Posterior cingulate gyrus (tissue), 11 donors: Measurements from ENCODE around the gene NOL4L.
A peak's percentile ranks its signal among the peaks of the same experiment; 100 is the strongest.

ENCODE experiments used
- DNase-seq, 10 donors: peaks; one replicate each; pipeline versions ENCODE4 v3.0.0 to v3.0.0-alpha.2; 2020 to 2021; ENCODE audit warnings: mixed read lengths in 3 of 10
- intact Hi-C: fragments of 100-400 bp; cut with DNase I; formaldehyde crosslinking; loops from one replicate; pipeline ENCODE4 v1.15.1; 2023

The NOL4L gene

GRCh38 chr20:32564921-32565734 lies 20.0 kb downstream of the NOL4L start:
- peak in 4 of 10 donors; percentile 40 to 74 (median 58) for DNase-seq
- intact Hi-C loops, result no loop called here

GRCh38 chr20:32564440-32564839 lies 20.7 kb downstream of the NOL4L start:
- no peak for DNase-seq
- intact Hi-C loops, result no loop called here

GRCh38 chr20:32563311-32564272 lies 21.5 kb downstream of the NOL4L start:
- intact Hi-C loops, result no loop called here
- peak in 2 of 10 donors; percentile 35 to 83 for DNase-seq

DNA sequence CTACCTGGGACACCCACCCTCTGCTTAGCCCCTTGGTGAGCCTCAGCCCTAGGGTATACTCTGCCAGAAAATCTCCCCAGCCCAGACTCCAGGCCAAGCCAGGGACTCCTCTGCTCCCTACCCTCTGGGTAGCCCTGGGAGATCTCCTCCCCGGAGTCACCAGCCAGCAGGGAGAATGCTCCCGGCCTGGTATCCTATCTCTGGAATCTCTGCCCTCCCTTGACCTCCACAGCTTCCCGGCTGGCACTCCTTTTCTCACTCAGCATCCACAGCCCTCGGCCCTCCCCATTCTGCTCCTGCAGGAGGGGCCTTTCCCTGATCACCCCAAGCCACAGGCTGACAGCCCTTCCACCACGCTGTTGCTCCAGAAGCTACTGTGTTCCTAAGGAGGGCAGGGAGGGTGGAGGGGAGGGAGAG lies 22.6 kb downstream of the NOL4L start:
- intact Hi-C loops, result no loop called here
- DNase-seq, result peak in 1 of 10 donors; percentile 59

DNA sequence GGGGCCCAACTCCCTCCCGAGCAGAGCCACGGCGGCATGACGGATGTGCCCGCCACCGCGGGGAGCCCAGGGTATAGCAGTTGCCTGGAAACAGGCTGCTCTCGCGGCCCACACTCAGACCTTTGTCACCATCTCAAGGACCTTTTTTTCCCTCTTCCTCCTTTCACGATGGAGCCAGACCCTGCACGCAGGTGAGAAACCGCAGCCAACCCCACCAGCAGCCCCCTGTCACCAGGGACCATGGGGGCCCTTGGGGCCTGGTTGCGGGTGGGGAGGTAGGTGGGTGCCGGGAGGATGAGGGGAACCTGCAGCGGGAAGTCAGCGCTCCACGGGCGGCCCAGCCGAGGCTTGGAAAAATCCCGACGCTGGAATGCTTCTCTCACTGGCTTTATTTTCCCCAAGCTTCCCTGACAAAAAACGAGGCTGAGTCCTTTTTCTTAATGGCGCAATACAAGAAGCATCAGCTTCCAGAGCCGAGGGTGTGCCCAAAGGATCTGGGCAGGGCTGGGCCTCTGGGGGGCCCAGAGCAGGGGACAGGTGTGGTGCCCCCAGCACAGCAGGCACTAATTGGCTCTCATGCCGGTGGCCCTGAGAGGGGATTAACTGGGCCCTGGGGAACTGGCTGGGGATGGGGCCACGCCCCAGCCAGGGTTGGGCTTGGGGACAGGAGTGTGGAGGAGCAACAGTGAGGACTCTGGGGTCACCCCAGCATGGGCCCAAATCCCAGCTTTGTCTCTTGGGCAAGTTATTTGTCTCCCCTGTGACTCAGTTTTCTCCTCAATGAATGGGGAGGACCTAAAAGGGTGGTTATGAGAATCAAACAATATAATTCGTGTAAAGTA lies 23.9 kb downstream of the NOL4L start:
- intact Hi-C loops, result no loop called here
- DNase-seq, result peak in 2 of 10 donors; percentile 79 to 82

DNA sequence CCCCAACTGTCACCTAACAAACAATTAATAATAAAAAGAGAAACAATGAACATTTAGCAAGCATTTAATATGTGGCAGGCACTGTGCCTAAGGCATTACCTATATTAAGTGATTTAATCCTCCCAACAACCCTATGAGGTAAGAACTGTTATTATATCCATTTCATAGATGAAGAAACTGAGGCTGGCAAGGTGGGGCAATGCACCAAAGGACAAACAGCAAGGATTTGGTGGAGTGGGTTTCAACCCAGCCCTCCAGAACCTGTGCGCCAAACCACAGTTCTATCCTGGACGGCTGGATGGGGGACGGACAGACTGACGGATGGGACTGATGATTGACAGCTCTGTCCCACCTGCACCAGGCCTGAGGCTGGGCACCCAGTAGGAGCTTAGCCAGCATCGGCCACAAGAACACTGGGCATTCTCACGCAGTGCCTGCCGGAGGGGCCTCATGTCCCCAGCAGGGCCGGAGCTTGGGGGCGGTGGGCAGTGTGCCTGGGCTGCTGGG lies 24.6 kb downstream of the NOL4L start:
- intact Hi-C loops, result no loop called here
- DNase-seq, result no peak

DNA sequence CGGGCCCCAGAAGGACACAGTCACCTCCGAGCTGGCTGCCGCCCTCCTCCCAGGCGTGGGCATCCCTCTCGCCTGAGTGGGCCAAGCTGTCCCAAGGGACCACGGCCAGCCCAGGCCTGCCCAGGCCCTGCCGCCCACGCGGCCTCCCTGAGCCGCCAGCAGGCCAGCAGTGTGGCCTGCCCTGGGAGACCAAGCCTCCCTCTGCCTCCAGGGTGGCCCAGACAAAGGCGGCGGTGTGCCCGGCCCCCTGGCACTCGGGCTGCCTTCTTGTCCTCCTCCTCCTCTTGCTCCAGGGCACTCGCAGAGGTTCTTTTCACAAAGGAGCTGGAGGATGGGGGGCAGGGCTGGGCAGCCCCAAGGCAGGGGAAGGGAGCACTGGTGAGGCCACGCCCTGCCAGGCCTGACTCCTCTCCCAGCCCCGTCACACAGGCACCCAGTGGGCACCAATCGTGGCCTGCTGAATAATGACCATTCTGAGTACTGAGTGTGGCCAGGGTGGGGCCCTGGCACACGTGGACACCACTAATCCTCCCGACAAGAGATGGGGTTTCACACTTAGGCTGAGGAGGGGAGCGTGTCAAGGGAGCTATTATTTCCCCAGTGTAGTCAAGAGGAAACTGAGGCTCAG lies 25.3 kb downstream of the NOL4L start:
- intact Hi-C loops, result no loop called here
- peak in 2 of 10 donors; percentile 55 to 67 for DNase-seq

- no peak for DNase-seq
- intact Hi-C loops, result no loop called here
These were observed 25.9 kb downstream of the NOL4L start for GRCh38 chr20:32559205-32559752.

DNA sequence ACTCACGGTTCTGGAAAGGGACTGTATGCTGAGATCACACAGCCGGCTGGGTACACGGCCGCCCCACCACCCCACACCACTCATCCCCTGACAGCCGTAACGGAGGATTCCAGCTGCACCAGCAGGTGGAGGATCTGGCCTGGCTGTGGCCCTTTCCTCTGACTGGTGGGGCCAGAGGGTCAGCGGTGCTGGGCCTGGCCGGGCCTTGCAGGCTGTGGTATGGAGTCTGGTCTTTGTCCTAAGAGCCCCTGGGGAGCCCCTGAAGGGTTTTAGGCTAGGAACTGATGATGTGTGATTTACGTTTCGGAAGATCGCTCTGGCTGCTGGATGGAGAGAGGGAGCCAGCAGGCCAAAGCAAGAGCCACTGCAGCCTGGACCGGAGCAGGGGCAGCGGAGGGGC lies 26.6 kb downstream of the NOL4L start:
- DNase-seq, result peak in 1 of 10 donors; percentile 50
- intact Hi-C loops, result no loop called here

DNA sequence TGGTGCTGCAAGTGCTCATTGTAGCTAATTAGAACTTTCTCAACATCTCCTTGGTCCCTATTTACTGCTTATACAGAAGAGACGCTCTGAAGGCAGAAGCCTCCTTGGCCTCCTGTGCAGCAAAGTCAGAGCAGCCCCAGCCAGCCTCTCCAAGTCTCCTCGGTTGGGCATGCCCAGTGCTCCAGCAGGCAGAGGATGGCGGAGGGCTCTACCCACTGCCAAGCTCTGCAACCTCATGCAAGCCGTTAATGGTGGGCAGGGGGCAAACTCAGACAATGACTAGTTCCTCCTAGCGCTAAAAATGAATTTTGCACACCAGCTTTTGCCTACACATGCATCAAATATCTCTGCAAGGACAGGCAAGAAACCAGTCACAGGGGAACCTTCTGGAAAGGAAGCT lies 27.8 kb downstream of the NOL4L start:
- peak in 2 of 10 donors; percentile 62 to 77 for DNase-seq
- intact Hi-C loops, result no loop called here

DNA sequence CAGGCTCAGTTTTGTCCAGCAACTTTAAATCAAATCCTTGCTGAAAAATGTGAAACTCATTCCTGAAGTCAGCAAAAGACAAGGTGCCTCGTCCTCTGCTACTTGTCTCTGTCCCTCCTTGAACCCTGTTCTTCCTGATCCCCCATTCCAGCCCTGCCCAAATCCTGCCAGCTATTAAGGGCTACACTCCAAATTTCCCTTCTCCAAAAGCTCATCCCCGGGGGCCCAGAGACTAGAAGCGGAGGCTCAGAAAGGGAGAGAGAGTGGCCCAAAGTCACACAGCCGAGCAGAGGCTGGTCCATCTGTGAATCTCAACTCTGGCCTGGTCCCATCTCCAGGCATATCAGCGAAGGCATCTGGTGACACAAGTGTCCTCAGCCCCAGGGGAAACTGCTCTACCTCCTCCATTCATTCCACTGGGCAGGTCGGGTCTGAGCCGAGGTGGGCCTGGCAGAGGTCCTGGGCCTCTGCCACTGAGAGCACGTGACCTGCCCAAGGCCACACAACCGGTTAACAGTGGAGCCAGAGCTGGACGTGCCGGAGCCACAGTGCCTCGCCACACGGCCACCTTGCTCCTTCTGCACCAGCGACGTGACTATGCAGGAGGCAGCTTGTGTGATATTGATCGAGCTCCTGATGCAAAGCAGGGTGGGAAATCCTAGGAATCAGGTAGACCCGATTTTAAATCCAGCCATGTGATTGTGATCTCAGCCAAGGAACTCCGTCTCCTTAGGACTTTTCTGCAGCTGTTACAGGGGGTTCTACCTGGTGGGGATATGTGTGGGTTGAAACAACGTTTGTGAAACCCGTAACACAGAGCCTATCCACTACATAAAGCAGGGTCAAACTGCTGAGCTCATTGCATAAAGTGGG lies 28.6 kb downstream of the NOL4L start:
- intact Hi-C loops, result no loop called here
- peak in 2 of 10 donors; percentile 21 to 39 for DNase-seq

DNA sequence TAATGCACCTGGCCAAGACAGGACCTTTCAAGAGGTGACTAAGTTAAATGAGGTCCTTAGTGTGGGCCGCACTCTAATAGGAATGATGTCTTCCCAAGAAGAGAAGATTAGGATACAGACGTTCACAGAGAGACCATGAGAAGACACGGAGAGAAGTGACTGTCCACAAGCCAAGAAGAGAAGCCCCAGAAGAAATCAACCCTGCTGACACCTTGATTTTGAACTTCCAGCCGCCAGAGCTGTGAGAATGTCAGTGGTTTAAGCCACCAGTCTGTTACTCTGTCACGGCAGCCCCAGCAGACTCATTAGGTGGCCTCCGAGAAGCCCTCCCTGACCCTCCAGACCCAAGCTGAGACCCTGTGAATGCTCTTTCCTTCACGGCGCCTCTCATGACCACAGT lies 29.5 kb downstream of the NOL4L start:
- intact Hi-C loops, result no loop called here
- DNase-seq, result peak in 2 of 10 donors; percentile 18 to 24

- intact Hi-C loops, result no loop called here
- DNase-seq, result peak in 2 of 10 donors; percentile 8 to 31
These were observed 30.2 kb downstream of the NOL4L start for GRCh38 chr20:32554965-32555289.

DNA sequence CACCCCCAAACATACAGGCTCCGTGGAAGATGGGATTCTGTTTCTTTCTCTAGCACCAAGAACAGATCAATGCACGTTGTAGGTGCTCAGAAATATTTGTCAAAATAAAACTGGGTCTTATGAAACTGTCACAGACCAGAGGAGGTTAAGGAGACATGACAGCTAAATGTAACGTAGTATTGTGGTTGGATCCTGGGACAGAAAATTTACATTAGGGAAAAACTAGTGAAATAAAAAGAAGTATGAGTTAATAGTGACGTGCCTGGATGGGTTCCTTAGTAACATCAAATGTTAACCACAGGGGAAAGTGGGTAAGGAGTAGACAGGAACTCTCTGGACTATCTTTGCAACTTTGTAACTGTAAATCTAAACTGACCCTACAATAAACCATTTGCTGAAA lies 31.5 kb downstream of the NOL4L start:
- no peak for DNase-seq
- intact Hi-C loops, result no loop called here

GRCh38 chr20:32551693-32552092 lies 33.4 kb downstream of the NOL4L start:
- intact Hi-C loops, result no loop called here
- DNase-seq, result no peak

- intact Hi-C loops, result no loop called here
- no peak for DNase-seq
These were observed 35.3 kb downstream of the NOL4L start for GRCh38 chr20:32549842-32550241.

- peak in 1 of 10 donors; percentile 15 for DNase-seq
- intact Hi-C loops, result no loop called here
These were observed 37.4 kb downstream of the NOL4L start for GRCh38 chr20:32547753-32548034.

- intact Hi-C loops, result no loop called here
- DNase-seq, result peak in 1 of 10 donors; percentile 5
These were observed 38.0 kb downstream of the NOL4L start for GRCh38 chr20:32546918-32547752.
